AG04449 (cell line): ENCODE data around the gene CSTB.
"Not testable (repeated sequence)": the region's sequence is repeated elsewhere in the genome, so short reads cannot be mapped to it uniquely, and the experiment has no call there.

Experiments used
- CTCF ChIA-PET: fragments of 350-600 bp; formaldehyde crosslinking; extraction: SDS; loops from one replicate; lab custom pipeline; 2021; ENCODE audit warnings: antibody characterized with exemption; lab: Yijun Ruan, JAX
- POLR2A ChIA-PET: fragments of 400-600, 350-600 bp; formaldehyde crosslinking; extraction: SDS; loops from one replicate; lab custom pipeline; 2020; ENCODE audit warnings: antibody characterized with exemption, inconsistent platforms; lab: Yijun Ruan, JAX
- DNase-seq: peaks from one replicate; pipeline ENCODE4 v3.0.0-alpha.2; 2010; ENCODE audit warnings: low read depth, low spot score
- H3K4me3 ChIP-seq: 2 replicates; pipeline ENCODE4 v1.5.1; 2011; ENCODE audit warnings: low read depth, mild to moderate bottlenecking, control low read depth, low read length
- CTCF ChIP-seq: IDR thresholded peaks from one replicate; pipeline ENCODE4 v1.5.1; 2011; ENCODE audit warnings: mild to moderate bottlenecking, moderate library complexity, low read length, control low read depth, inconsistent platforms; ENCODE audit not compliant: insufficient read depth; ENCODE audit errors: missing control alignments

Gene CSTB

GRCh38 chr21:43775795-43776430 lies at the start of gene CSTB:
Gene CSTB (minus strand): TSS chr21:43776308. CDS start chr21:43776269, 39 bp downstream.
- H3K4me3 ChIP-seq: peak within 1 kb of the TSS; percentile 78
- TF ChIP-seq CTCF: no peak
- no peak for DNase-seq
- ChIA-PET CTCF (no interaction called here), POLR2A (no interaction called here)

GRCh38 chr21:43825242-43825935 lies 49.3 kb upstream of the CSTB start:
- TF ChIP-seq CTCF: no peak
- CTCF ChIA-PET: interaction anchor here (0.7 to 1.9 kb wide), 2 partner anchors 17 to 113 kb away, joined by 3 to 5 read pairs; no protein-coding TSS in a partner anchor
- POLR2A ChIA-PET: no interaction called here
- no peak for DNase-seq
- H3K4me3 ChIP-seq: no peak overlapping the region

- no peak for TF ChIP-seq CTCF
- POLR2A ChIA-PET: no interaction called here
- CTCF ChIA-PET: interaction anchor here (0.7 to 1.9 kb wide), 3 partner anchors 13 to 114 kb away, joined by 3 to 5 read pairs (median 5); no protein-coding TSS in a partner anchor
- peak; percentile 19 for DNase-seq
- no peak overlapping the region for H3K4me3 ChIP-seq
Observed at GRCh38 chr21:43824333-43825241, 48.5 kb upstream of the CSTB start.

GRCh38 chr21:43822741-43823140 lies 46.6 kb upstream of the CSTB start:
- POLR2A ChIA-PET, H3K4me3 ChIP-seq, DNase-seq, CTCF ChIA-PET: not testable (repeated sequence)

GRCh38 chr21:43822166-43822565 lies 46.1 kb upstream of the CSTB start:
- POLR2A ChIA-PET: not testable (repeated sequence)

GRCh38 chr21:43820466-43820865 lies 44.4 kb upstream of the CSTB start:
- no peak overlapping the region for H3K4me3 ChIP-seq
- ChIA-PET CTCF (interaction anchor here (1.2 kb wide), 1 partner anchor 9 kb away, joined by 3 read pairs; no protein-coding TSS in a partner anchor), POLR2A (no interaction called here)
- DNase-seq: no peak
- TF ChIP-seq CTCF: no peak

More at GRCh38 chr21:43822166-43822565, 46.1 kb upstream of the CSTB start:
- DNase-seq, H3K4me3 ChIP-seq, CTCF ChIA-PET: not testable (repeated sequence)
